H1 (cell line): ENCODE data around the gene TAS2R50. TPM values are rescaled to one million over a fixed set of nuclear protein-coding genes. Genes with fewer than 3 reads are reported as not detected.

Experiments used
- CTCF ChIA-PET: fragments of 300-600 bp; sonication (Branson Sonifier 250); formaldehyde crosslinking; loops from one replicate; lab custom pipeline; 2021; ENCODE audit not compliant: partially characterized antibody; lab: Charles Lee
- POLR2A ChIA-PET: fragments of 300-600 bp; sonication (Branson Sonifier 250); formaldehyde crosslinking; loops from one replicate; lab custom pipeline; 2021; ENCODE audit warnings: inconsistent platforms; ENCODE audit not compliant: partially characterized antibody; lab: Charles Lee
- DNase-seq, 2 experiments: peaks; one replicate each; pipeline versions ENCODE4 v3.0.0 to v3.0.0-alpha.2; 2010 to 2022; ENCODE audit warnings: low spot score in 2 of 2, low read depth in 1 of 2, mixed read lengths in 1 of 2
- FAIRE-seq: peaks from 2 replicates; lab custom pipeline; 2011; peaks lifted over from hg19 to GRCh38; lab: Jason Lieb, UNC
- H2AFZ ChIP-seq: 2 replicates; pipeline ENCODE4 v1.8.1; 2012; ENCODE audit warnings: low read length, inconsistent platforms
- H2AK5ac ChIP-seq: 2 replicates; pipeline ENCODE4 v1.6.1; 2013; ENCODE audit warnings: low read depth, low read length
- H2BK120ac ChIP-seq: replicated peaks from 2 replicates; pipeline ENCODE3; 2013; ENCODE audit warnings: low read depth, low read length, inconsistent platforms
- H2BK12ac ChIP-seq: 2 replicates; pipeline ENCODE4 v1.6.1; 2013; ENCODE audit warnings: low read depth, low read length
- H2BK15ac ChIP-seq: 2 replicates; pipeline ENCODE4 v1.6.1; 2013; ENCODE audit warnings: low read length
- H2BK20ac ChIP-seq: 2 replicates; pipeline ENCODE4 v1.6.1; 2013; ENCODE audit warnings: low read length
- H2BK5ac ChIP-seq: 2 replicates; pipeline ENCODE4 v1.6.1; 2013; ENCODE audit warnings: low read depth, low read length
- H3K14ac ChIP-seq: 2 replicates; pipeline ENCODE4 v1.6.1; 2013; ENCODE audit warnings: inconsistent platforms; ENCODE audit not compliant: insufficient read length
- H3K18ac ChIP-seq: 2 replicates; pipeline ENCODE4 v1.6.1; 2013; ENCODE audit warnings: low read length; ENCODE audit errors: extremely low read depth
- H3K23ac ChIP-seq: 2 replicates; pipeline ENCODE4 v1.6.1; 2013; ENCODE audit warnings: inconsistent platforms; ENCODE audit not compliant: insufficient read length
- H3K23me2 ChIP-seq: 2 replicates; pipeline ENCODE4 v1.6.1; 2013; ENCODE audit warnings: low read depth, low read length
- H3K27ac ChIP-seq: 2 replicates; pipeline ENCODE4 v1.6.1; 2011; ENCODE audit warnings: low read depth, low read length, inconsistent platforms
- H3K27me3 ChIP-seq, 4 experiments: replicated peaks in 1 of 4; 1 replicate in 1 of 4; 2 replicates in 3 of 4; pipeline versions ENCODE4 v1.6.1 to v1.8.1; 2011 to 2013; ENCODE audit warnings: low read length in 3 of 4, mild to moderate bottlenecking in 3 of 4, inconsistent platforms in 2 of 4, mixed read lengths in 2 of 4, moderate library complexity in 1 of 4; ENCODE audit not compliant: control insufficient read depth in 3 of 4, insufficient read depth in 3 of 4; ENCODE audit errors: extremely low read depth in 1 of 4
- H3K36me3 ChIP-seq, 4 experiments: 2 replicates each; pipeline versions ENCODE4 v1.6.1 to v1.8.1; 2011 to 2013; ENCODE audit warnings: mild to moderate bottlenecking in 4 of 4, low read length in 3 of 4, moderate library complexity in 2 of 4, control low read depth in 1 of 4, inconsistent platforms in 1 of 4; ENCODE audit not compliant: insufficient read depth in 4 of 4, control insufficient read depth in 2 of 4
- H3K4ac ChIP-seq: replicated peaks from 2 replicates; pipeline ENCODE3; 2013; ENCODE audit warnings: low read length, low read depth, mixed read lengths, inconsistent platforms; ENCODE audit not compliant: insufficient read length
- H3K4me1 ChIP-seq, 4 experiments: replicated peaks in 1 of 4; 1 replicate in 1 of 4; 2 replicates in 3 of 4; pipeline versions ENCODE4 v1.6.1 to v1.8.1; 2011 to 2013; ENCODE audit warnings: low read length in 3 of 4, inconsistent platforms in 2 of 4, mixed read lengths in 1 of 4; ENCODE audit not compliant: insufficient read depth in 4 of 4, control insufficient read depth in 3 of 4
- H3K4me2 ChIP-seq, 2 experiments: 2 replicates each; pipeline versions ENCODE4 v1.6.1 to v1.8.1; 2011 to 2013; ENCODE audit warnings: low read depth in 2 of 2, low read length in 2 of 2, control low read depth in 1 of 2, inconsistent platforms in 1 of 2, mild to moderate bottlenecking in 1 of 2; ENCODE audit not compliant: insufficient read depth in 1 of 2
- H3K4me3 ChIP-seq, 4 experiments: fragments of 200-600, 300-600 bp in 1 of 4; sonication (generic), shearing (Covaris generic), sonication (Bioruptor Twin) in 1 of 4; 2 replicates each; pipeline versions ENCODE4 v1.5.1 to v1.8.1; 2011 to 2016; ENCODE audit warnings: low read length in 4 of 4, low read depth in 3 of 4, control low read depth in 2 of 4, inconsistent platforms in 2 of 4, mild to moderate bottlenecking in 2 of 4, mixed read lengths in 1 of 4, moderate library complexity in 1 of 4; ENCODE audit not compliant: insufficient read depth in 2 of 4; ENCODE audit errors: extremely low read depth in 1 of 4
- H3K56ac ChIP-seq: replicated peaks from 2 replicates; pipeline ENCODE3; 2013; ENCODE audit warnings: low read depth, mild to moderate bottlenecking, mixed read lengths, low read length, inconsistent platforms; ENCODE audit not compliant: insufficient read length
- H3K79me1 ChIP-seq: 2 replicates; pipeline ENCODE4 v1.6.1; 2013; ENCODE audit warnings: low read depth, low read length, control low read depth
- H3K79me2 ChIP-seq, 2 experiments: 2 replicates each; pipeline versions ENCODE4 v1.6.1 to v1.8.1; 2012 to 2013; ENCODE audit warnings: low read length in 2 of 2, mild to moderate bottlenecking in 2 of 2, inconsistent platforms in 1 of 2; ENCODE audit not compliant: insufficient read depth in 2 of 2, control insufficient read depth in 1 of 2
- H3K9ac ChIP-seq, 4 experiments: replicated peaks in 1 of 4; 1 replicate in 1 of 4; 2 replicates in 3 of 4; pipeline versions ENCODE4 v1.6.1 to v1.8.1; 2011 to 2013; ENCODE audit warnings: low read depth in 3 of 4, low read length in 3 of 4, control low read depth in 2 of 4, mild to moderate bottlenecking in 2 of 4, moderate library complexity in 2 of 4, inconsistent platforms in 1 of 4; ENCODE audit errors: extremely low read depth in 1 of 4
- H3K9me3 ChIP-seq, 2 experiments: 2 replicates each; pipeline versions ENCODE4 v1.6.1 to v1.8.1; 2012 to 2013; ENCODE audit warnings: mild to moderate bottlenecking in 2 of 2, moderate library complexity in 2 of 2, control low read depth in 1 of 2, inconsistent platforms in 1 of 2, low read depth in 1 of 2, low read length in 1 of 2, mixed read lengths in 1 of 2; ENCODE audit not compliant: insufficient read depth in 2 of 2
- H4K20me1 ChIP-seq, 2 experiments: replicated peaks in 1 of 2; 2 replicates each; pipeline versions ENCODE3 to v1.8.1; 2011 to 2013; ENCODE audit warnings: inconsistent platforms in 2 of 2, low read length in 2 of 2, mild to moderate bottlenecking in 1 of 2; ENCODE audit not compliant: insufficient read depth in 2 of 2, control insufficient read depth in 1 of 2
- H4K5ac ChIP-seq: 2 replicates; pipeline ENCODE4 v1.6.1; 2013; ENCODE audit warnings: low read length, low read depth, mixed read lengths, inconsistent platforms; ENCODE audit not compliant: insufficient read length
- H4K8ac ChIP-seq: 2 replicates; pipeline ENCODE4 v1.8.0; 2013; ENCODE audit warnings: mild to moderate bottlenecking, moderate library complexity, low read length, inconsistent platforms; ENCODE audit not compliant: insufficient read depth; ENCODE audit errors: extremely low read depth
- H4K91ac ChIP-seq: replicated peaks from 2 replicates; pipeline ENCODE3; 2013; ENCODE audit warnings: low read length, mixed read lengths, inconsistent platforms; ENCODE audit not compliant: insufficient read length
- KDM5A ChIP-seq: fragments of 200-600 bp; IDR thresholded peaks from 2 replicates; pipeline ENCODE4 v1.7.1; 2012; ENCODE audit warnings: mild to moderate bottlenecking, low read length, inconsistent platforms, mixed read lengths
- RAD21 ChIP-seq, 2 experiments: IDR thresholded peaks in 1 of 2; conservative IDR thresholded peaks in 1 of 2; 2 replicates each; pipeline ENCODE4 v1.6.1; 2011; ENCODE audit warnings: low read depth in 2 of 2, low read length in 2 of 2, improper control_type of control experiment in 1 of 2, inconsistent platforms in 1 of 2, mild to moderate bottlenecking in 1 of 2, moderate library complexity in 1 of 2
- WGBS, 2 experiments: shearing (Covaris generic) in 1 of 2; methylation state at CpG; one replicate each; pipeline versions ENCODE4 v1.1.6 to v1.1.7; 2013 to 2015; ENCODE audit warnings: low lambda C conversion rate in 2 of 2, mixed read lengths in 2 of 2, inconsistent platforms in 1 of 2, low coverage in 1 of 2, missing lambda C conversion rate in 1 of 2; ENCODE audit not compliant: insufficient replicate concordance in 2 of 2, insufficient coverage in 1 of 2, insufficient read length in 1 of 2; ENCODE audit errors: extremely low coverage in 1 of 2, missing lambda C conversion rate in 1 of 2; 5-methylcytosine and 5-hydroxymethylcytosine counted together
- polyA plus RNA-seq, 7 experiments: library from polyadenylated mRNA; depleted of rRNA in 3 of 7; stranded (reverse) in 5 of 7; unstranded in 2 of 7; fragments of >200 nt in 5 of 7; fragments of 200-250 nt in 2 of 7; gene quantifications; 1 replicate in 5 of 7; 2 replicates in 1 of 7; 4 replicates in 1 of 7; pipeline versions ENCODE4 v1.2.1 to v1.2.3, GENCODE V29; 2011 to 2013; ENCODE audit warnings: missing spikeins in 2 of 7, mixed read lengths in 2 of 7
- total RNA-seq: library from RNA; stranded (reverse); fragmentation: NEBNext Ultra II Directional; extraction: Animal tissue kit (Norgen Biotek cat#: 25700); gene quantifications from 2 replicates; pipeline ENCODE4 v1.2.1, GENCODE V29; 2021

TAS2R50 gene
- total and polyA plus RNA-seq, 2 of the 8 experiments (the other 6 are each of a cell fraction or from before 2014, with no cell fraction given) = 0.11 to 0.50 TPM

DNA sequence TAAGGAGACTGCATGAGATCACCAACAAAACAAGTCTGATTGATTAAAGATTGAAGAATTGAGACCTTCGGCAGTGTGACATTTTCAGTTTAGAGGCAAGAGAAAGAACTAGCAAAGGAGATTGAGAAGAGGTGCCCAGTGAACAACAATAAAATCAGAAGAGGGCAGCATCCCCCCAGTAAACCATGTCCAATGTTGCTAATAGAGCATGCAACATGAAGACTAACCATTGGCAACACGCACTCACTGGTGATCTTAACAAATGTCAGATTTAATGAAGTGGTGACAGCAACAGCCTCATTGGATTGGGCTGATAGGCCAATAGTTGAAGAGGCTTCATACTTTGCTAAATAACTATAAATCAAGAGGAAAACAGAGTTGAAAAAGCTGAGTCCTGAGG is 26.9 kb downstream of the TAS2R50 start:
- DNase-seq (no peak), FAIRE-seq (no peak)
- ChIA-PET CTCF (interaction anchor here (0.9 to 1.0 kb wide), 2 partner anchors 10 to 66 kb away, joined by 3 read pairs; no protein-coding TSS in a partner anchor), POLR2A (no interaction called here)
- H3K9ac ChIP-seq = no peak overlapping the region
- no peaks in the 10 kb centered on the region for H3K36me3 ChIP-seq
- H3K4me2 ChIP-seq = no peak overlapping the region
- H3K4ac ChIP-seq = no peak overlapping the region
- no peak overlapping the region for H4K91ac ChIP-seq
- no peak overlapping the region for H2BK5ac ChIP-seq
- no peak overlapping the region for H2BK12ac ChIP-seq
- H3K79me1 ChIP-seq = no peaks in the 10 kb centered on the region; the same call in 1 of the 2 replicates
- H3K14ac ChIP-seq = no peak overlapping the region
- no peak overlapping the region for H4K8ac ChIP-seq
- no peak overlapping the region for H3K27ac ChIP-seq
- H2BK15ac ChIP-seq = no peak overlapping the region
- 0 out of 4 replicates have a peak, but pooled peaks cover 0 to 3% of the 10 kb centered on the region in 2 experiments for H3K79me2 ChIP-seq
- H3K23ac ChIP-seq = no peak overlapping the region
- no peak overlapping the region for H4K5ac ChIP-seq
- no peak overlapping the region for H2BK20ac ChIP-seq
- no peak overlapping the region for H3K56ac ChIP-seq
- H3K4me1 ChIP-seq = no peaks in the 10 kb centered on the region
- no peak overlapping the region for H2BK120ac ChIP-seq
- no peaks in the 10 kb centered on the region for H3K27me3 ChIP-seq
- WGBS, 2 experiments = 94% methylated on average over 2 of the region's 2 CpGs; no CpG with 5 or more reads in 1 of the 2 experiments
- H3K4me3 ChIP-seq = no peak overlapping the region
- no peak overlapping the region for H2AK5ac ChIP-seq
- H4K20me1 ChIP-seq = no peaks in the 10 kb centered on the region
- no peak overlapping the region for H3K18ac ChIP-seq
- H2AFZ ChIP-seq = no peak overlapping the region
- no peak for TF ChIP-seq KDM5A
- peak; percentile 34 to 42; a peak in 3 of 4 replicates for TF ChIP-seq RAD21 (IDR thresholded peaks at IDR 0.05 in 1 of 2, conservative IDR thresholded peaks at IDR 0.05 in 1 of 2; ENCODE audit: low read depth in 2 of 2, low read length in 2 of 2)
- no peaks in the 10 kb centered on the region for H3K23me2 ChIP-seq
- H3K9me3 ChIP-seq = peaks cover 0 to 2% of the 10 kb centered on the region in 2 experiments; a peak in 1 of 4 replicates
